NAMALWA (cell line): ENCODE measurements around the gene CDH23.

Experiments used
- DNase-seq: peaks from one replicate; pipeline ENCODE4 v3.0.0-alpha.2; 2015; ENCODE audit warnings: low spot score

The CDH23 gene

GRCh38 chr10:71711052-71711623 lies 314.4 kb downstream of the CDH23 start:
- no peak for DNase-seq

GRCh38 chr10:71712170-71712569 lies 315.4 kb downstream of the CDH23 start:
- DNase-seq: no peak

GRCh38 chr10:71712572-71713134 lies 315.9 kb downstream of the CDH23 start:
- no peak for DNase-seq

GRCh38 chr10:71713135-71714030 lies 316.7 kb downstream of the CDH23 start:
- DNase-seq: no peak

- no peak for DNase-seq
Observed at GRCh38 chr10:71714031-71714410, 317.3 kb downstream of the CDH23 start.

- no peak for DNase-seq
Observed at GRCh38 chr10:71714592-71714991, 317.9 kb downstream of the CDH23 start.

GRCh38 chr10:71715026-71715425 lies 318.3 kb downstream of the CDH23 start:
- no peak for DNase-seq

GRCh38 chr10:71715860-71716259 lies 319.1 kb downstream of the CDH23 start:
- no peak for DNase-seq

- DNase-seq: no peak
Observed at GRCh38 chr10:71716426-71716825, 319.7 kb downstream of the CDH23 start.

GRCh38 chr10:71717056-71717455 lies 320.3 kb downstream of the CDH23 start:
- no peak for DNase-seq

GRCh38 chr10:71717551-71717951 lies 320.8 kb downstream of the CDH23 start:
- no peak for DNase-seq

GRCh38 chr10:71718165-71718698 lies 321.5 kb downstream of the CDH23 start:
- no peak for DNase-seq

GRCh38 chr10:71719042-71719441 lies 322.3 kb downstream of the CDH23 start:
- DNase-seq: no peak

GRCh38 chr10:71719464-71720201 lies 322.9 kb downstream of the CDH23 start, which contains the start of gene C10orf105:
C10orf105 (minus strand) TSS chr10:71719778; CDS start chr10:71716337, 3,441 bp downstream.
- DNase-seq: no peak

- no peak for DNase-seq
Observed at GRCh38 chr10:71720288-71720687, 323.6 kb downstream of the CDH23 start.

- no peak for DNase-seq
Observed at GRCh38 chr10:71721313-71721712, 324.6 kb downstream of the CDH23 start.

- no peak for DNase-seq
Observed at GRCh38 chr10:71722849-71723248, 326.1 kb downstream of the CDH23 start.

- no peak for DNase-seq
Observed at GRCh38 chr10:71723311-71723710, 326.6 kb downstream of the CDH23 start.

GRCh38 chr10:71724539-71724938 lies 327.8 kb downstream of the CDH23 start:
- DNase-seq: no peak

- DNase-seq: no peak
Observed at GRCh38 chr10:71725249-71725648, 328.5 kb downstream of the CDH23 start.

- DNase-seq: peak; percentile 62
Observed at GRCh38 chr10:71725998-71726579, 329.4 kb downstream of the CDH23 start.

- no peak for DNase-seq
Observed at GRCh38 chr10:71726580-71727104, 329.9 kb downstream of the CDH23 start.
